ENCODE data around the gene SCYL1. TPM values are rescaled to one million over a fixed set of nuclear protein-coding genes. Genes with fewer than 3 reads are reported as not detected.

The SCYL1 gene
- total and polyA plus RNA-seq, 2 experiments from 2014 or later, result 146 to 168 TPM

- peak overlapping the region; percentile 85 for H3K27ac ChIP-seq
- H3K9me3 ChIP-seq (ENCODE audit: low read depth), result no peaks in the 10 kb centered on the region
- H3K4me1 ChIP-seq (ENCODE audit: low read depth), result peaks cover 31% of the 10 kb centered on the region
- no peak for TF ChIP-seq CTCF (IDR thresholded peaks at IDR 0.05; ENCODE audit: low read depth, low read length)
- H3K27me3 ChIP-seq, result no peaks in the 10 kb centered on the region
- peaks cover 8% of the 10 kb centered on the region for H3K36me3 ChIP-seq
- no peak for DNase-seq (ENCODE audit: low read depth in 1 of 2, low spot score in 1 of 2)
- peak overlapping the region; percentile 16 for H3K4me3 ChIP-seq
Measured at GRCh38 chr11:65524014-65524740, 706 bp upstream of the SCYL1 start.

GRCh38 chr11:65525546-65526480, 930 bp downstream of the SCYL1 start:
- peaks cover 31% of the 10 kb centered on the region for H3K4me1 ChIP-seq (ENCODE audit: low read depth)
- H3K9me3 ChIP-seq (ENCODE audit: low read depth), result no peaks in the 10 kb centered on the region
- no peak for TF ChIP-seq CTCF (IDR thresholded peaks at IDR 0.05; ENCODE audit: low read depth, low read length)
- DNase-seq (ENCODE audit: low read depth in 1 of 2, low spot score in 1 of 2), result no peak
- peak overlapping the region; percentile 98 for H3K27ac ChIP-seq
- peak overlapping the region; percentile 99 for H3K4me3 ChIP-seq
- H3K27me3 ChIP-seq, result no peaks in the 10 kb centered on the region
- H3K36me3 ChIP-seq, result peaks cover 16% of the 10 kb centered on the region

GRCh38 chr11:65526744-65527143, 1.9 kb downstream of the SCYL1 start:
- H3K27ac ChIP-seq, result no peak overlapping the region
- H3K9me3 ChIP-seq (ENCODE audit: low read depth), result no peaks in the 10 kb centered on the region
- no peak for DNase-seq (ENCODE audit: low read depth in 1 of 2, low spot score in 1 of 2)
- H3K36me3 ChIP-seq, result peaks cover 26% of the 10 kb centered on the region
- TF ChIP-seq CTCF (IDR thresholded peaks at IDR 0.05; ENCODE audit: low read depth, low read length), result no peak
- H3K4me1 ChIP-seq (ENCODE audit: low read depth), result peaks cover 28% of the 10 kb centered on the region
- H3K4me3 ChIP-seq, result no peak overlapping the region
- no peaks in the 10 kb centered on the region for H3K27me3 ChIP-seq

- Histone ChIP-seq H3K9me3 (ENCODE audit: low read depth) (no peaks in the 10 kb centered on the region), H3K27ac (peak overlapping the region; percentile 23), H3K27me3 (no peaks in the 10 kb centered on the region), H3K4me1 (ENCODE audit: low read depth) (peaks cover 8% of the 10 kb centered on the region), H3K36me3 (peaks cover 35% of the 10 kb centered on the region), H3K4me3 (no peak overlapping the region)
- TF ChIP-seq CTCF (IDR thresholded peaks at IDR 0.05; ENCODE audit: low read depth, low read length), result no peak
- DNase-seq (ENCODE audit: low read depth in 1 of 2, low spot score in 1 of 2), result no peak
Measured at GRCh38 chr11:65528819-65529350, 4.0 kb downstream of the SCYL1 start.

GRCh38 chr11:65529475-65530156, 4.7 kb downstream of the SCYL1 start:
- H3K9me3 ChIP-seq (ENCODE audit: low read depth), result no peaks in the 10 kb centered on the region
- peaks cover 35% of the 10 kb centered on the region for H3K36me3 ChIP-seq
- no peak for TF ChIP-seq CTCF (IDR thresholded peaks at IDR 0.05; ENCODE audit: low read depth, low read length)
- H3K4me3 ChIP-seq, result no peak overlapping the region
- DNase-seq (ENCODE audit: low read depth in 1 of 2, low spot score in 1 of 2), result no peak
- H3K4me1 ChIP-seq (ENCODE audit: low read depth), result peaks cover under 1% of the 10 kb centered on the region
- no peaks in the 10 kb centered on the region for H3K27me3 ChIP-seq
- H3K27ac ChIP-seq, result no peak overlapping the region
